Stimulated activated CD4-positive, alpha-beta T cell treated with anti-CD3 and anti-CD28 coated beads, Interleukin-1b, Interleukin-23, amount 100 ng/mL, for 1 hour (primary cell): Measurements from ENCODE around the gene SMDT1.
"Not testable (repeated sequence)": the region's sequence is repeated elsewhere in the genome, so short reads cannot be mapped to it uniquely, and the experiment has no call there.

ENCODE experiments used
- DNase-seq, 2 donors: peaks; one replicate each; pipeline ENCODE4 v3.0.0-alpha.2; 2020; ENCODE audit warnings: low read depth in 2 of 2

The SMDT1 gene

GRCh38 chr22:42111798-42112197 lies 32.3 kb downstream of the SMDT1 start:
- DNase-seq = no peak

GRCh38 chr22:42112793-42113192 lies 33.3 kb downstream of the SMDT1 start:
- DNase-seq = not testable (repeated sequence)

- DNase-seq = no peak
These were observed 35.2 kb downstream of the SMDT1 start for GRCh38 chr22:42114721-42115120.

- DNase-seq = not testable (repeated sequence)
These were observed 35.9 kb downstream of the SMDT1 start for GRCh38 chr22:42115420-42115830.

- DNase-seq = no peak
These were observed 37.4 kb downstream of the SMDT1 start for GRCh38 chr22:42116848-42117424.

- DNase-seq = not testable (repeated sequence)
These were observed 40.9 kb downstream of the SMDT1 start for GRCh38 chr22:42120231-42121021.

- not testable (repeated sequence) for DNase-seq
These were observed 44.0 kb downstream of the SMDT1 start for GRCh38 chr22:42123529-42123928.

- DNase-seq = no peak
These were observed 48.1 kb downstream of the SMDT1 start for GRCh38 chr22:42127606-42128005.

- not testable (repeated sequence) for DNase-seq
These were observed 48.5 kb downstream of the SMDT1 start for GRCh38 chr22:42128007-42128406.

- not testable (repeated sequence) for DNase-seq
These were observed 49.5 kb downstream of the SMDT1 start for GRCh38 chr22:42128776-42129694.

- DNase-seq = not testable (repeated sequence)
These were observed 50.7 kb downstream of the SMDT1 start for GRCh38 chr22:42130182-42130581.

GRCh38 chr22:42130639-42131431 lies 51.3 kb downstream of the SMDT1 start, which contains the start of gene CYP2D6:
Gene CYP2D6 (minus strand): TSS chr22:42130810. CDS start chr22:42130791, 19 bp downstream.
- not testable (repeated sequence) for DNase-seq

GRCh38 chr22:42131562-42131961 lies 52.1 kb downstream of the SMDT1 start:
- no peak for DNase-seq

- DNase-seq = no peak
These were observed 53.0 kb downstream of the SMDT1 start for GRCh38 chr22:42132457-42132856.
